HG03520 (cell line): ENCODE measurements around the gene ALS2CL.

Experiments
- ATAC-seq: cut with Tn5 transposase; IDR thresholded peaks from one replicate; pipeline ENCODE4 v1.9.1; 2021; ENCODE audit warnings: mild to moderate bottlenecking, moderate library complexity; ENCODE audit not compliant: unreplicated experiment

Gene ALS2CL

DNA sequence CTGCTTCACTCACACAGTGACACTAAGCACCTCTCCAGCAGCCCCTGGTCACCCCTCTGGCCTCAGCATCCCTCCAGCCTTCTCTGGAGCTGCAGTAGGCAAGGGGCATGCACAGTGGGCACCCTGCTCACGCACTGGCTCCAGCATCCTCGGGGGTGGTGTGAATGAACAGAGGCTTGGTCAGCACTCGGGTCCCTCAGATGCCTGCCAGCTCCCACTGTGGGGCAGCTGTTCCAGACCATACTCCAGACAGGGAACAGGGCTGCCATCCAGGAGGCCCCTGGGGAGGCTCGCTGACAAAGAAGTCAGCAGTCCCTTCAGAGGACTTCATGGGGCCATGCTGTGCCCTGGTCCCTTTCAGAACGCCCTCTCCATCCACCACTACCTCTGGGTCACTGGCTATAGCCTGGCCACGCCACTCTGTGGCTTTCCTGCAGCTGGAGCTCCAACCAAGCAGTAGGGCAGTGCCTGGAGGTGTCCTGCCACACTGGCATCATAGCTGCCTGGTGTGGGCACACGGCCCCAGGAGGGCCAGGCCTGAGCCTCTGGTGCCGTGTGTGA, 26.3 kb downstream of the ALS2CL start:
- ATAC-seq: no peak

DNA sequence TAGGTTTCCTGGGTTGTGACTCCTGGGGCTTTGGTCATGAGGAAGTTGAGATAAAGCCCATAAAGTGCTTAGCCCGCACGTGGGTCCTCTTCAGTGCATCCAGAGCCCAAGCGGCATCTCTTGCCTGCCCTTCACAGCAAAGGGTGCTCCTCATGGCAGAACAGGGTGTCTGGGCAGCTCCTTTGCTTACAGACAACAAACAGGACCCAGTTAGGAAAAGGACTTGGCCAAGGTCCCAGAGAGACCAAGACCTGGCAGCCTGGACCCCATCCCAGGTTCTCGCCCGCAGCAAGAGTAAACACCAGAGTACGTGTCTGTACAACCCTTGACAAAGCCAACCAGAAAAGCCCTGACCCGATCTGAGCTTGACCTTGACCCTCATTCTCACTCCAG, 27.0 kb downstream of the ALS2CL start:
- no peak for ATAC-seq

DNA sequence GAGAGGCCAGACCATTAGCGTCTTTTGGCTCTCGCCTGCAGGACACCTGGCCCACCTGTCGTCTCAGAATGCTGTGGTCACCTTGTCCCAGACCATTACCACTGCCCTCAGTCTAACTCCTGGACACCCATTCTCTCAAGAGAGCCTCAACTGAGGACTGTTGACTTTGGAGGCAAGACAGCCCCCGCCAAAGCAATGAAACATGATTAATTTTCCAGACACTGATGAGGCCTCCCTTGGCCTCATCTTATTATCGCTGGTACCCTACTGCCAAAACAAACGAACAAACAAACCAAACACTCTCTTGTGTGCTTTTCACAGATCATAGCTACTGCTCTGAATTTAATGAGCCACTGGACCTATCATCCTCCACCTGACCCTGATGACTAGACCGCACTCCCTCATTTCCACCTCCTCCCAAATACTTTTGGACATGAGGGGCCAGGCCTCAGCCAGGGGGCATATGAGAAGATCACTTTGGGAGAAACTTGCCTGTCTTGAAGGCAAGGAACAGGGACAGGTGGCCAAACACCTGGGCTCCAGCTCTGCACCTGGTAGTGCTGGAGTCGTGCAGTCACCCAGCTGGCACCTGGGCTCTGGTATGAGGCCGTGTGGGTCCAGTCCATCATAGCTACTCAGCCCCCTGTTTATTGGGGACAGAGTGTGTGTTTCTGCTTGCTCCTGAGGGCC, 27.6 kb downstream of the ALS2CL start:
- ATAC-seq: no peak

DNA sequence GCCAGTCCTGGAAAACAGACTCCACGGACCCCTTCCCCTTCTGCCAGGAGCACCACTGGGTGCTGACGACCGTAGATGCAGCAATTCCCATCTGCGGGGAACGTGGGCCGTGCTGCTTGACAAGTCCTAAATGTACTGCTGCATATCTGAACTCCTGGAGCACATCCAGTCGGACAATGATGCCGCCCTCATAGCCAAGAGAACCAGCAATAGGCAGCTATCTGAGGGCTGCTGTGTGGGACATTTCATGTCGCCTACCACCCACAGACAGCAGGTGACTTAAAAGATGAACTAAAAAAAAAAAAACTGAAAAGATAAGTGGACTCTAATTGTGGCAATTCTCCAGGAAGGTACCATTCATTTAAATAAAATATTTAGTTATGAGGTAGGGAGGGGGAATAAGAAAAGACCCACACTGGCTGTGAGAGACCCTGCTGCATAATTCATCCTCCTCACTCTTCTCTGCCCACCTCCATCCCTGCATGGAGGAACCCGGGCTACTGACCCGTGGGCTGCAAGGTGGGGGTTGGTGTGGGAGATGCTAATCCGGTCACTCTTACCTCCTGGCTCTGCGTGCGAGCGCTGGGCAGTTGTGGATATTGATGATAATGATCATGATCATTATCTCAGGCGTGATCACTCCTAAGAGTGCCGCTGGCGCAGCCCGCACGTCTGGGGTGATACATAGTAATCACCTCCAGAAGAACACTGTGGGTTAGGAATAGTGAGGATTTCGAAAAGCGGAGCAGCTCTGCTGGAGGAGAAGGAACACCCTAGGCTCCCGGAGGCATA, 28.3 kb downstream of the ALS2CL start:
- ATAC-seq: no peak

DNA sequence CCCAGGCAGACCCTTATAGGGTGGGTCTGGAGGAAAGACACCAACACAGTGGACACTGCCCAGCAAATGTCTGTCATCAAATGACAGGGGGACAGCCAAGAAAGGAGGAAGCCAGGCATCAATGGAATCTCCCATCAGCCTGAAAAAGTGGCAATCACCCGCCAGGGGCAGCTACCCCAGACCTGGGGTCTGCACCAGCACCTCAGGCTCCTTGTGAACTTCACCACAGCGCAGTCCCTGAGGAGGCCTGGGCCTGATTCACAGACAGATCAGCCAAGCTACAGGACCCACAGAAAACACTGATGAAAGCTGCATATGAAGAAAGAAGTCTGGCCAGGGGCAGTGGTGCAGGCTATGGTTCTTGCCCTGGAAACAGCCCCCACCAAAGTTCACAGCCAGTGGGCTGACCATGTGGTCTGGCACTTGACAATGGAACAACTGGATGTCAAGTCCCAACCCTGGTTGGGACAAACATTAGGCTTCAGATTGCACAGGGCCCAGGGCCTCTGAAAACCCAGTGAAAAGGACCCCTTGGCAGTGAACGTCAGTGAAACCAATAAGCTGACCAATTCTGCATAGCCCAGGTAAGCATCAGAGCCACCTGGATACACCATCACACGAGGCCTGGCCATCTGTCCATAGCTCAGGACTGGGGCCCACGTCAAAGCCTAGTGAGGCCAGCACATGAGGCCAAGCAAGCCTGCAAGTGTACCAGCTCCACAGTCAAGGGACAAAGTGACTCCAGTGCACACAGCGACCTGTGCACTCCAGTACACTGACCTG, 29.1 kb downstream of the ALS2CL start:
- ATAC-seq: no peak

DNA sequence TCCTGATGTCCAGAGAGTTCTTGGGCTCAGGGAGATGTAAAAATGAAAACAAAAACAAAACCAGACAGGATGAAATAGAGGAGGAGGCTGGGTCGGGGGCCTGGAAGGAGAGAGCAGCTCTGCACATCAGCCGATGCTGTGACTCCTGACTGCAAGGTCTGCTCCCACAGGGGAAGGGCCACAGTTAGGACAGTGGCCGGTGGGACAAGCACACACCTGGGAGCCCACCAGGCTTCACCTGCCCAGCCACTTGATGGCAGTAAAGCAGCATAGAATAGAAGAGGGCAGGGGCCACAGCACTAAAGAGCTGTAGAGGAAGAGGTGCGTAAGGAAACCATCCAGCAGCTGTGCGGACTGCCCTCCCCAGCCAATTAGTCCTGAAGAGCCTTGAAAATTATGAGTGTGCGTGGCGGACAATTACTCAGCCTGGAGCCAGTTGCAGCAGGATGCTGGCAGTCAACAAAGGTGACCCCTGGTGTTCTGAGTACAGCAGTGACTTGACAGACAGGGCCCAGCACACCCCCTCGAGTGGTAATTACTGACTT, 29.8 kb downstream of the ALS2CL start:
- ATAC-seq: no peak

DNA sequence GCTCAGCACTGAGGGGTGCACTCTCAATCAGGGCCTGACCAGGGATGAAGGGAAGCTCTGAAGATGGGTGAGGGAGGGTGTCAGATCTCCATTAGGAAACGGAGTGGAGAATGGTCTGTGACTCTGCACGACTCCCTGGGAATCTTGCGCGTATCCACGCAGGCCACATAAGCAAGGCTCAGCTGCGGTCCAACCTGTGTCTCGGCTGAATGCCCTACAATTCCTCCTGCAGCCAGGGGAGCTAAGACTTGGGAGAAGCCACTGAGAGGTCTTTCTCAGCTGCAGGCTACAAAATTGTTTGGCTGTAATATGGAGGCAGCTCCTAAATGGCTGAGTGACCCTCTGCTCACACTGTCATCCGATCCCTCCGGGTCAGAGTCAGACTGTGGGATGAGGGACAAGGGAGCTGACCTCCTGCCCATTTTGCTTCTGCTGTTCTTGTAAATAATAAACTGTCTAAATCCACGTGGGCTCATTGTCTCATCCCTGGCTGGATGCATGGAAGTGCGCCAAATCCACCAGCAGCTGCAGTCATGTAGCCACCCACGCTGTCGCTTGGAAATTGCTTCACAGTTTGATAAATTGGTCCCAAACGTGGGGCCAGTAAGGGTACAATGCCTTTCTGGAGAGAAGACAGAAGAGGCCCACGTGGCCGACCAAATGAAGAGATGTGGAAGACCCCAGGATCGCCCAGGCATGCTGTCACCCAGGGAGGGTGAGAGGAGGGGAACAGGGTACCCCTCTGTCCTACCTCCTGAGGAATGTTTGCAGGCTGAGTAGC, 30.5 kb downstream of the ALS2CL start:
- no peak for ATAC-seq

DNA sequence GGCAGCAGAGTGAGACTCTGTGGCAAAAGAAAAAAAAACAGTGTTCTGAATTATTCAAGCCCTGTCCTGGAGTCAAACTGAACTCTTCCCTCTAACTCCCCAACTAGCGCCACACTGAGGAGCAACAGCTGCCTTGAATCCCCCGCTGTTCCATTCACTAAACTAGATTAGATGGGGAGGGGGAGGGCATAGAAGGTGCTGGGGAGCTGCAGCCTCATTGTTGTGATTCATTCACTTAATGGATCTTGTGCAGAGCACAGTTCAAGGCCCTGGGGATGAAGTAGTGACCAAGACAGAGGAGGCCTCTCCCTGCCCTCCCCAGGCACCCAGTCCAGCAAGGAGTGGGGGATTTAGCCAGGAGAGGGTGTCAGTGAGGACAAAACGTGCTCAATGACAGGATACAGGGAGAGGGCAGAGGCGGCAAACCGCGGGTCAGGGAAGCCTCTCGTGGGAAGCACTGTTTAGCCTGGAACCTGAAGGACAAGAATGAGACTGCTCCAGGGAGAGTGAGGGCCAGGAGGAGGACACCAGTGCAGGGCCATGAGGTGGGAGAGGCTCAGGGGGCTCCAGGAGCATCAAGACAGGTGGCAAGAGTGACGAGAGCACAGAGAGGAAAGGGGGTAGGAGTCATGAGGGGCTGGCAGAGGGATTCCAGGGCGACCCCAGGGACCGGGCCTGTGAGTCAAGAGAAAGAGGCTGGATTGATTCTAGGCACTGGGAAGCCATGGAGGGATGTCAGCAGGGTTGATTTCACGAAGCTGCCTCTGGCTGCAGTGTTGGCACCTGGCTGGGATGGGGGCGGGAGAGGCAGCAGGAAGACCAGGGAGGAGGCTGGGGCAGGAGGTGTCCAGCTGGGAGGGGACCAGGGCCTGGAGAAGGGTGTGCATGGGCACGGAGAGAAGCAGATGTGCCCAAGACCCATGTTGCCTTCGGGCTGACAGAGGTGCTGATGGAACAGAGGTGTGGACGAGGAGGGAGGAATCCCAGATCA, 31.4 kb downstream of the ALS2CL start:
- ATAC-seq: no peak

DNA sequence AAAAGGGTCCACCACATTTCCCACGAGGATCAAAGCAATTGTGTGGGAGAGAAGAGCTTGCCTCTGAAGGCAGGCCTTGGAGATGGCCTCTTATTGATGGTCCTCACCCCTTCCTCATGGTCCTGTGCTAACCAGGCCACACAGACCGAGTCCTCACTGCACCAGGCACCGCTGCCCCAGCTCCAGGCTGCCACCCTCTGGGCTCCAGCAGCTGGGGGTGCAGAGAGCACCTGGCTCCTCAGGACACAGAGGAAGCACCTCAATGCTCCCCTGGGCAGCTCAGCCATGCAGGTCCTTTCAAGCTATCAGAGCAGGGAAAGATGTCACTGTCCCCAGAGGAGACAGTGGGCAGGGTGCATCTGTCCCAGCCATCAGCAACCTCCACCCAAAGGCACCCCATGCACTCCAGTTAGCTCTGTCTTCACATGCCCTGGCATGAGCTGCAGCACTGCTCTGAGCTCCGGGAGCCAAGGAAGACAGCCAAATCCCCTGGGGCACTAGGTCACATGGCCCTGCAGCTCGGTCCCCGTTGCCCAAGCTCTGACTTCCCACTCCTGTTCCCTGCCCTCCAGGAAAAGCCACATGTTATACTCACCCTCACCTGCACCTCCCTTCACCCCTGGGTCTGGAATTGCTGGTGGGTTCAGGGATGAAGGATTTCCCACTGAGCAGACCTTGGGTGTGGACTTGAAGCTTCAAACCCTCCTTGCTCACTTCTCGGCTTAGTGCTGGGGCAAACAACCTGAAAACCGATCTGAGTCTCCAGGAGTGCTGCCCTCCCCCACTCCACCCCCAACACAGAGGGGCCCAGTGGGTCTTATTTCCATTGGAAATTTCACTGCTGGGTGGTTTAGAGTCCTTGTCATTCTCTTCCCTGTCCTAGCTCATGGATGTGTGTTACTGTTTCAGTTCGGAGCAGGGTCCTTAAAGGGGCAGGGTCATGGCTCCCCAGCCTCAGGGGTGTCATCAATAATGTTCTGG, 32.6 kb downstream of the ALS2CL start:
- no peak for ATAC-seq

DNA sequence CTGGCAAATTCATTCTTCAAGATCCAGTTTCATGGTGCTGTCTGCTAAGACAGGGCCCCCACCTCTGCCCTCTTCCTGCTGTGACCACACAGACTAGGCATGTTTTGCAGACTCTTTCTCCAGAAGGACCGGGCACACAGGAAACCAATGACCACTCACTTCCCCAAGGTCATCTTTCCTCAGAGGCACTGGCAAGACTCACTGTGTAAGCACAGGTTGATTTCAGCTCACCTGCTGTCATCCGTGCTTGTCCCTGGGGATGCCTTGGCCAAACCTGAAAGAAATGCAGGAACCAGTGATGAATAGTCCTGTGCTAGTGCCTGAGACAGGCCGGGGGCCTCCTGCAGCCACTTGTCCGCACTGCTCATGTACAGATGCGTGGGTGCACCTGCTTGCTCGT, 33.5 kb downstream of the ALS2CL start:
- no peak for ATAC-seq

DNA sequence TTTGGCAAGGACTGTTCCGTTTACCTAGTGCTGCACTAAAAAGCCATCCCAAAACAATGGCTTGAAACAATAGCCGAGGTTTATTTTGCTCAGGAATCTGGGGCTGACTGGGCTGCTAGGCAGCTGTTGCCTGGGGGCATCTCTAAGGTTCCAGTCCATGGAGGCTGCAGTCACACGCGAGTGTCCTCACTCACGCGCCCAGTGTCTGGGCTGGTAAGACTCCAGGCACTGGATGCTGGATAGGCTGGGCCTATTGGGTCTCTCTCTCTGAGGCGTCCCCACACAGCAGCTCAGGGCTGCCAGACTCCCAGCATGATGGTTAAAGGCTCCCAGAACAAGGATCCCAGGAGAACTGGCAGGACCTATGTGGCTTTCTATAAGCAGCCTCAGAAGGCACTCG, 34.2 kb downstream of the ALS2CL start:
- ATAC-seq: no peak

DNA sequence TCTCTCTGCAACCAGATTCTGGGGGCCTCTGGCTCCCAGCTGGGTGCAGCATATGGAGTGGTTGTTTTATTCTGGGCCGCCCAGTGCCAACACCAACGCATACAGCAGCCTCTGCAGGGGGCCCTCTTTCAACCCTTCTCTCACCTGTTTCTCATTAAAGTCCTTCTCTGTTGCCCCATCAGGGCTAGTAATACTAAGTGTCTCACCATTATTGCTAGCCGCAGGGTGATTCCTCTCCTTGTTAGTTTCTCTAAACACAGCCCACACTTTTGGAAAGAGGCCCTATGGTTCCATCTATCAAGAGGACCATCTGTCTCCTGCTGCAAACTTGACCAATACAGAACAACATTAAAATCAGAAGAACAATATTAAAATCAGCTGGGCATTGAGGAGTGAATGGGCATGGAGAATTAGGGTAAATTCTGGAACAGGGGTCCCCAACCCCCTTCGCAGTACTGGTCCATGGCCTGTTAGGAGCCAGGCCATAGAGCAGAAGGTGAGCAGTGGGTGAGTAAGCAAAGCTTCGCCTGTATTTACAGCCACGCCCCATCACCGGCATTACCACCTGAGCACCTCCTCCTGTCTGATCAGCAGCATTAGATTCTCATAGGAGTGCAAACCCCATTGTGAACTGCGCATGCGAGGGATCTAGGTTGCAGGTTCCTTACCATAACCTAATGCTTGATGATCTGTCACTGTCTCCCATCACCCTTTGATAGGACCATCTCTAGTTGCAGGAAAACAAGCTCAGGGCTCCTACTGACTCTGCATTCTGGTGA, 36.5 kb downstream of the ALS2CL start:
- no peak for ATAC-seq

DNA sequence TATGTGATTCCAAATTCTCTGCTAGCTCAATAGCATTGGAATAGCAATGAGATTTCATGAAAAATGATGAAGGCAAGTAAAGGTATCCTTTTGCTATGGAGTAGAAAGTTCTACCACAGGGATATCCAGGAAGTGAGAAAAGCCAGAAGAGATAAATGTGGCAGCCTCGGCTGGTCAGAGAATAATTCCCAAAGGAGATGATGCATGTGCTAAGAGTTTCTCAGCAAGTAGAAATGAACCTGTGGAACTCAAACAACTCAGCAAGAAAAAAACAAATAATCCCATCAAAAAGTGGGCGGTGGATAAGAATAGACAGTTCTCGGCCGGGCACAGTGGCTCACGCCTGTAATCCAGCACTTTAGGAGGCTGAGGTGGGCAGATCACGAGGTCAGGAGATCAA, 38.2 kb downstream of the ALS2CL start:
- ATAC-seq: no peak

DNA sequence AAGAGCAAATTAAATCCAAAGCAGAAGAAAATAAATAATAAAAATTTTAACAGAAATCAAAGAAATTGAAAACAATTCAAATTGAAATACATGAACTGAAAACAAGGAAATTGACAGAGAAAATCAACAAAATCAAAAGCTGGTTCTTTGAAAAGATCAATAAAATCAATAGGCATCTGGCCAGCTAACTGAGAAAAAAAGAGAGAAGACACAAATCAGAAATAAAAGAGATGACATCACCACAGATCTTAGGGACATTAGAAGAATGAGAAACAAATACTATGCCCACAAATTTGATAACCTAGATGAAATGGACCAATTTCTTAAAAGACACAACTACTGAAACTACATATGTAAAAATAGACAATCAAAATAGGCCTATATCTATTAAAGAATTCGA, 42.4 kb downstream of the ALS2CL start:
- ATAC-seq: no peak

DNA sequence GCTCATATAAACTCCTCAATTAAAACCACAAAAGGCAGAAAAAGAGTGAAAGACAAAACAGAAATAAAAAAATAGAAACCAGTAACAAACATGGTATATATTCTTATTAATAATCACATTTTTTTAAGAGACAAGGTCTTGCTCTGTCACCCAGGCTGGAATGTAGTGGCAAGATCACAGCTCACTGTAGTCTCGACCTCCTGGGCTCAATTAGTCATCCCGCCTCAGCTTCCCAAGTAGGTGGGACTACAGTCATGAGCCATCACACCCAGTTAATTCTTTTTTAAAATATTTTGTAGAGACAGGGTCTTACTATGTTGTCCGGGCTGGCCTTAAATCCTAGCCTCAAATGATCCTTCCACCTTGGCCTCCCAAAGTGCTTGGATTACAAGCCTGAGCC, 44.0 kb downstream of the ALS2CL start:
- no peak for ATAC-seq

DNA sequence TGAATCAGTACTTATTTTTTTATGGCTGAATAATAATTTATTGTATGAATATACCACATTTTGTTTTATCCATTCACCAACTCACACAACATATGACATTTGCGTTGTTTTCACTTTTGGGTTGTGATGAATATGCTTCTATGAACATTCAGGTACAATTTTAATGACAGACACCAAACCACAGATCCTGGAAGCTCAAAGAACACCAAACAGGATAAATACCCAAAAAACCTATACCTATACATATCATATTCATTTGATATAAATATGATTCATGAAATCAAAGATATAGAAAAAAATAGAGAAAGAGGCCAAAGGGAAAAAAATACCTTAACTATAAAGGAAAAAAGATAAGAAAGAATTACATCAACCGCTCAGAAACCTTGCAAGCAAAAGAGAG, 45.4 kb downstream of the ALS2CL start:
- no peak for ATAC-seq

DNA sequence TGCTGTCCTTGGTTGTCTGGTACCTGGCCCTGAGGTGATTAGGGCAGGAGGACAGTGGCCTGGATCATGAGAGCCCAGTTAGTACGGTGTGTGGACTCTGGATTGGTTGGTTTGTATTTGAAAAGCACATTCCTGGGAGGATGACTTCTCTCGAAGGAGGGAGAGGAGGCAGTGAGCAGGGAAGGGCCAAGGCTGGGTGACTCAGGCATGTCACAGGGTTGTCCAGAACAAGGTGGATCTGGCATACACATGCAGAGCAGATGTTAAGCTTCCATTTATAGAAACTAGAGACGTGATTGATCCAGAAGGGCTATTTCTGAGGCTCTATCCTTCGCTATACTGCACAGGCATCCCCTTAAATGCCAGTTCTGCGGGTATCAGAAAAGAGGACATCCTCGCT, 46.8 kb downstream of the ALS2CL start:
- no peak for ATAC-seq
